ENCODE data around the gene SNAP29.

Gene SNAP29

GRCh38 chr22:20867179-20868024 is 8.6 kb downstream of the SNAP29 start:
- DNase-seq (ENCODE audit: insufficient read length, low spot score) (no peak), FAIRE-seq (no peak)
- no peak for TF ChIP-seq CTCF (IDR thresholded peaks at IDR 0.05; ENCODE audit: insufficient read depth, missing control alignments)

GRCh38 chr22:20868025-20868962 is 9.5 kb downstream of the SNAP29 start:
- no peak for FAIRE-seq
- no peak for DNase-seq (ENCODE audit: insufficient read length, low spot score)
- no peak for TF ChIP-seq CTCF (IDR thresholded peaks at IDR 0.05; ENCODE audit: insufficient read depth, missing control alignments)

- DNase-seq (ENCODE audit: insufficient read length, low spot score), result no peak
- no peak for FAIRE-seq
- no peak for TF ChIP-seq CTCF (IDR thresholded peaks at IDR 0.05; ENCODE audit: insufficient read depth, missing control alignments)
Observed at GRCh38 chr22:20869234-20869633, 10.4 kb downstream of the SNAP29 start.

GRCh38 chr22:20873214-20873613 is 14.4 kb downstream of the SNAP29 start:
- no peak for TF ChIP-seq CTCF (IDR thresholded peaks at IDR 0.05; ENCODE audit: insufficient read depth, missing control alignments)
- no peak for FAIRE-seq
- DNase-seq (ENCODE audit: insufficient read length, low spot score), result no peak

GRCh38 chr22:20875296-20875695 is 16.5 kb downstream of the SNAP29 start:
- DNase-seq (ENCODE audit: insufficient read length, low spot score) (no peak), FAIRE-seq (no peak)
- no peak for TF ChIP-seq CTCF (IDR thresholded peaks at IDR 0.05; ENCODE audit: insufficient read depth, missing control alignments)

GRCh38 chr22:20877715-20878114 is 18.9 kb downstream of the SNAP29 start:
- FAIRE-seq (no peak), DNase-seq (ENCODE audit: insufficient read length, low spot score) (no peak)
- no peak for TF ChIP-seq CTCF (IDR thresholded peaks at IDR 0.05; ENCODE audit: insufficient read depth, missing control alignments)
